Inferior parietal cortex (tissue), 1 donor: ENCODE results near the gene CACNG8.
"Not testable (repeated sequence)": the region's sequence is repeated elsewhere in the genome, so short reads cannot be mapped to it uniquely, and the experiment has no call there.

ENCODE experiments used
- DNase-seq: peaks from one replicate; pipeline ENCODE4 v3.0.0-alpha.2; 2016; ENCODE audit errors: extremely low spot score

Gene CACNG8

DNA sequence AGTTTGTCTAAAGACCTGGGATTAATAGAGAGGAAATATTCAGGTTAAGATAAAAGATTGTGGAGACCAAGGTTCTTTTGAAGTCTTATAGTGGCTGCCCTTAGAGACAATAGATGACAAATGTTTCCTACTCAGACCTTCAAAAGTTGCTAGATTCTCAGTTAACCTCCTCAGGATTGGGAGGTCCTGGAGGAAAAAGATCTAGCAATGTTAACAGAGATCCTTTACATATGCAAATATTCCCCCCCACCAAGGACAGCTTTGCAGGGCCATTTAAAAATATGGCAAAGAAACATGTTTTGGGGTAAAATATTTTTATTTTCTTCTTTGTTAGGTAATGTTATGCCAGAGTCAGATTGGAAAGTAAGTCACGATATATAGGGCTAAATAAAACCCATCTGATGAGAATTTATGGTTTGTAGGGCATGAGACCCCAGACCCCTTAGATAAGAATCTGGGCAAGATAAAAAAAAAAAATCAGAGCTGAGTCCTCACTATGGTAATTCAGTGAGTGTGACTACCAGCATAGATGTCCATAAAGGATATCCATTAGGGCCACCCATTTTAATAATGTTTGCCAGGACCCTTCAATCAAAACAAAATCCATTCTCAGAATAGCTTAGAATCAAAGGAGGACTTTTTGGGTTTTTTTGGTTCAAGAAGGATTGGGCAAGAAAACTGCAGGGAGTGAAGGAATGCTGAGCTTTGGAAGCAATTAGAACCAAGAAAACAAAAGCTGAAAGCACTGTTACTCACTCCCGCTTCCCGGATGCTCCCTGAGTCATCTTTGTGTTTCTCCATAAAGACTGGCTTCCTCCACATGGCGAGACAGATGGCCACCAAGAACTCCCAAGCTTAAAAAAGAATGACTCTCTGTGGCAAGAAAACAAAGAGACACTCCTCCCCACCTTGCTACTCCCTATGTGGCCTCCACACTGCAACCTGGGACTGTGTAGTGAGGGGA lies 72.8 kb downstream of the CACNG8 start:
- peak; percentile 60 for DNase-seq

DNA sequence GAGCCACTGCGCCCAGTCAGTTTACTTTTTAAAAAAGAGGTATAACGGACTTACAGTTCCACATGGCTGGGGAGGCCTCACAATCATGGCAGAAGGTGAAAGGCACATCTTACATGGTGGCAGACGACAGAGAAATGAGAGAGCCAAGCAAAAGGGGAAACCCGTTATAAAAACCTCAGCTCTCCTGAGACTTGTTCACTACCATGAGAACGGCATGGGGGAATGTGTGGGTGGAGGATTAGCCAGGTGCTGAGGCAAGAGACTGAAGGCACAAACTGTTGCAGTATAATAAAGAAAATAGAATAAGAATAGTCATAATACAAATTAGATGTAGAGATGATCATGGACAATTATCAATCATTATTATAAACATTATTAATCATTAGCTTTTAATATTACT lies 73.8 kb downstream of the CACNG8 start:
- not testable (repeated sequence) for DNase-seq
